Measurements from ENCODE around the gene USP31. TPM values are rescaled to one million over a fixed set of nuclear protein-coding genes. Genes with fewer than 3 reads are reported as not detected.

Gene USP31
- total RNA-seq, 1 experiment from 2014 or later = 16.1 TPM

GRCh38 chr16:23194497-23195221 is 45.4 kb upstream of the USP31 start:
- Histone ChIP-seq H2BK20ac (ENCODE audit: low read depth, low read length, poor library complexity, severe bottlenecking) (no peak overlapping the region), H4K5ac (ENCODE audit: insufficient read length, low read depth, low read length) (no peak overlapping the region), H3K27ac (ENCODE audit: insufficient read length, low read depth, low read length) (no peak overlapping the region), H4K91ac (ENCODE audit: insufficient read length, low read depth, low read length) (no peak overlapping the region), H3K27me3 (ENCODE audit: insufficient read depth, low read length) (no peaks in the 10 kb centered on the region; the same call in 1 of the 2 replicates), H3K23me2 (ENCODE audit: insufficient read length, low read depth, low read length, poor library complexity, severe bottlenecking) (no peaks in the 10 kb centered on the region), H3T11ph (ENCODE audit: low read length) (no peak overlapping the region), H3K79me2 (ENCODE audit: insufficient read depth, low read length) (no peaks in the 10 kb centered on the region), H2BK5ac (ENCODE audit: insufficient read length, low read length) (no peak overlapping the region), H3K9me3 (ENCODE audit: control insufficient read depth, low read depth, low read length) (no peaks in the 10 kb centered on the region), H2BK120ac (ENCODE audit: low read depth, low read length, poor library complexity, severe bottlenecking) (no peak overlapping the region), H3K79me1 (ENCODE audit: insufficient read depth, low read depth, low read length, poor library complexity, severe bottlenecking) (no peaks in the 10 kb centered on the region), H4K20me1 (ENCODE audit: control insufficient read depth, insufficient read depth, insufficient read length) (no peaks in the 10 kb centered on the region), H2BK12ac (ENCODE audit: insufficient read length, low read depth, low read length) (no peak overlapping the region), H3K9ac (ENCODE audit: extremely low read depth, insufficient read length, low read length) (no peak overlapping the region), H3K4me1 (ENCODE audit: insufficient read depth, low read length) (peaks cover 13% of the 10 kb centered on the region; the same call in 1 of the 2 replicates), H3K18ac (ENCODE audit: insufficient read length, low read depth, low read length) (no peak overlapping the region), H4K8ac (replicated peaks; ENCODE audit: insufficient read length, low read depth, low read length) (no peak overlapping the region), H3K56ac (ENCODE audit: insufficient read length, low read depth, low read length) (no peak overlapping the region), H3K23ac (ENCODE audit: insufficient read length, low read depth, low read length) (no peak overlapping the region), H2BK15ac (ENCODE audit: low read depth, low read length) (no peak overlapping the region), H2AFZ (ENCODE audit: low read length) (no peak overlapping the region), H3K14ac (ENCODE audit: insufficient read depth, low read length) (no peak overlapping the region), H2AK5ac (ENCODE audit: insufficient read length, low read length) (no peak overlapping the region), H3K4ac (ENCODE audit: low read depth, low read length) (no peak overlapping the region), H3K4me2 (ENCODE audit: insufficient read depth, insufficient read length, low read length) (no peak overlapping the region)
- no peaks in the 10 kb centered on the region; a peak in 1 of 7 replicates for H3K36me3 Mint-ChIP-seq (ENCODE audit: insufficient read depth in 1 of 3, low read depth in 3 of 3)
- H3K27me3 Mint-ChIP-seq (ENCODE audit: low read depth) = peaks cover 6% of the 10 kb centered on the region; the same call in 1 of the 2 replicates
- DNase-seq = no peak
- no peak overlapping the region for H3K4me3 Mint-ChIP-seq
- no CpG with 5 or more reads among the region's 9 CpGs for WGBS (ENCODE audit: extremely low coverage, insufficient read length, low lambda C conversion rate)
- H3K4me1 Mint-ChIP-seq = peaks cover 27 to 30% of the 10 kb centered on the region in 2 experiments
- no peak overlapping the region for H3K27ac Mint-ChIP-seq
- no peaks in the 10 kb centered on the region for H3K9me3 Mint-ChIP-seq
- TF ChIP-seq CTCF (conservative IDR thresholded peaks at IDR 0.05) = no peak

All from H9 (cell line).